Natural killer cell (primary cell): Measurements from ENCODE around the gene UTRN. TPM values are rescaled to one million over a fixed set of nuclear protein-coding genes. Genes with fewer than 3 reads are reported as not detected.

Experiments used
- ATAC-seq, 3 donors: fragments of 150-1000 bp in 2 of 3; fragments of 200-7000 bp in 1 of 3; cut with Tn5 transposase; 1 replicate in 1 of 3; 2 replicates in 2 of 3; pipeline ENCODE4 v1.10.0; 2021; ENCODE audit warnings: mild to moderate bottlenecking in 2 of 3, moderate library complexity in 2 of 3
- DNase-seq, 2 donors: peaks; one replicate each; pipeline versions ENCODE4 v3.0.0 to v3.0.0-alpha.2; 2013 to 2021; ENCODE audit warnings: mixed read lengths in 1 of 2
- H3K27ac ChIP-seq: one replicate; pipeline ENCODE4 v1.5.1; 2013; ENCODE audit warnings: mild to moderate bottlenecking, low read length
- H3K27me3 ChIP-seq: one replicate; pipeline ENCODE4 v1.6.1; 2013; ENCODE audit warnings: low read length; ENCODE audit not compliant: control insufficient read depth, insufficient read depth
- H3K36me3 ChIP-seq: one replicate; pipeline ENCODE4 v1.6.1; 2013; ENCODE audit warnings: low read length; ENCODE audit not compliant: control insufficient read depth, insufficient read depth
- H3K4me1 ChIP-seq: one replicate; pipeline ENCODE4 v1.6.1; 2013; ENCODE audit warnings: low read length; ENCODE audit not compliant: control insufficient read depth, insufficient read depth
- H3K4me3 ChIP-seq: one replicate; pipeline ENCODE4 v1.5.1; 2013; ENCODE audit warnings: low read length
- H3K9me3 ChIP-seq: one replicate; pipeline ENCODE4 v1.6.1; 2013; ENCODE audit warnings: low read length; ENCODE audit not compliant: control insufficient read depth, insufficient read depth
- H3K27ac Mint-ChIP-seq, 2 donors: one replicate each; pipeline ENCODE4 v1.8.0; 2022; ENCODE audit warnings: mild to moderate bottlenecking in 2 of 2, mixed read lengths in 2 of 2, moderate library complexity in 1 of 2
- H3K27me3 Mint-ChIP-seq, 2 donors: one replicate each; pipeline ENCODE4 v1.8.0; 2022; ENCODE audit warnings: low read depth in 2 of 2, mixed read lengths in 2 of 2
- H3K36me3 Mint-ChIP-seq: one replicate; pipeline ENCODE4 v1.8.0; 2022; ENCODE audit warnings: mixed read lengths
- H3K4me1 Mint-ChIP-seq, 2 donors: one replicate each; pipeline ENCODE4 v1.8.0; 2022; ENCODE audit warnings: mixed read lengths in 2 of 2
- H3K4me3 Mint-ChIP-seq: one replicate; pipeline ENCODE4 v1.8.0; 2022; ENCODE audit warnings: mild to moderate bottlenecking, moderate library complexity, mixed read lengths
- H3K9me3 Mint-ChIP-seq, 2 donors: one replicate each; pipeline ENCODE4 v1.8.0; 2022; ENCODE audit warnings: mixed read lengths in 2 of 2
- CTCF ChIP-seq: fragments of 200-600 bp; IDR thresholded peaks from one replicate; pipeline ENCODE4 v1.8.0; 2022; ENCODE audit warnings: antibody characterized with exemption
- WGBS: methylation state at CpG from one replicate; pipeline ENCODE4 v1.1.7; 2013; ENCODE audit warnings: missing lambda C conversion rate; ENCODE audit not compliant: insufficient coverage; 5-methylcytosine and 5-hydroxymethylcytosine counted together
- intact Hi-C: fragments of 100-400 bp; cut with micrococcal nuclease; formaldehyde crosslinking; loops from one replicate; pipeline ENCODE4 v1.14.2; 2022
- total RNA-seq, 4 donors: library from RNA; stranded (reverse); fragments of 120-200 nt in 1 of 4; gene quantifications; one replicate each; pipeline versions ENCODE4 v1.2.3 to v1.2.4, GENCODE V29; 2013 to 2022

UTRN gene
- total RNA-seq, 3 donors from 2014 or later (not counting 1 experiment from before 2014, with no cell fraction given): 584 to 715 (median 591) TPM

GRCh38 chr6:144252259-144252658 lies 32.9 kb upstream of the UTRN start:
- H3K9me3 ChIP-seq: no peaks in the 10 kb centered on the region
- intact Hi-C loops: no loop called here
- no peak overlapping the region for H3K27ac ChIP-seq
- no peak overlapping the region for H3K27ac Mint-ChIP-seq
- TF ChIP-seq CTCF: no peak
- no peak for ATAC-seq
- H3K9me3 Mint-ChIP-seq: no peaks in the 10 kb centered on the region
- H3K4me1 Mint-ChIP-seq: peaks cover 10% of the 10 kb centered on the region in 2 donors
- no peak for DNase-seq
- H3K4me1 ChIP-seq: peaks cover 3% of the 10 kb centered on the region
- no peaks in the 10 kb centered on the region for H3K36me3 Mint-ChIP-seq
- H3K4me3 Mint-ChIP-seq: no peak overlapping the region
- H3K27me3 ChIP-seq: no peaks in the 10 kb centered on the region
- H3K4me3 ChIP-seq: no peak overlapping the region
- H3K27me3 Mint-ChIP-seq: peaks cover 0 to 3% of the 10 kb centered on the region in 2 donors
- H3K36me3 ChIP-seq: no peaks in the 10 kb centered on the region

GRCh38 chr6:144259986-144260385 lies 25.1 kb upstream of the UTRN start:
- ATAC-seq: no peak

GRCh38 chr6:144262470-144263369 lies 22.4 kb upstream of the UTRN start:
- H3K4me1 Mint-ChIP-seq: peaks cover 0 to 6% of the 10 kb centered on the region in 2 donors
- no peaks in the 10 kb centered on the region for H3K27me3 ChIP-seq
- no peak for TF ChIP-seq CTCF
- ATAC-seq: no peak
- peak in 1 of 2 donors; percentile 51 for DNase-seq
- H3K4me3 Mint-ChIP-seq: no peak overlapping the region
- peaks cover 2% of the 10 kb centered on the region in 2 donors for H3K9me3 Mint-ChIP-seq
- no peaks in the 10 kb centered on the region for H3K27me3 Mint-ChIP-seq
- peaks cover 7% of the 10 kb centered on the region for H3K9me3 ChIP-seq
- no peaks in the 10 kb centered on the region for H3K36me3 Mint-ChIP-seq
- no peaks in the 10 kb centered on the region for H3K36me3 ChIP-seq
- H3K4me3 ChIP-seq: no peak overlapping the region
- intact Hi-C loops: no loop called here
- no peak overlapping the region for H3K27ac Mint-ChIP-seq
- no peak overlapping the region for H3K27ac ChIP-seq
- no peaks in the 10 kb centered on the region for H3K4me1 ChIP-seq
- WGBS: 87% methylated on average over 10 of the region's 10 CpGs

More at GRCh38 chr6:144259986-144260385, 25.1 kb upstream of the UTRN start:
- no peak for TF ChIP-seq CTCF
- Histone ChIP-seq H3K9me3 (peaks cover 7% of the 10 kb centered on the region), H3K4me3 (no peak overlapping the region), H3K36me3 (no peaks in the 10 kb centered on the region), H3K27ac (no peak overlapping the region), H3K4me1 (no peaks in the 10 kb centered on the region), H3K27me3 (no peaks in the 10 kb centered on the region)
- peaks cover 2% of the 10 kb centered on the region in 2 donors for H3K9me3 Mint-ChIP-seq
- H3K27ac Mint-ChIP-seq: no peak overlapping the region
- H3K36me3 Mint-ChIP-seq: no peaks in the 10 kb centered on the region
- WGBS: 100% methylated on average over 2 of the region's 2 CpGs
- peaks cover 0 to 6% of the 10 kb centered on the region in 2 donors for H3K4me1 Mint-ChIP-seq
- H3K27me3 Mint-ChIP-seq: peaks cover 0 to 3% of the 10 kb centered on the region in 2 donors
- DNase-seq: no peak
- intact Hi-C loops: no loop called here
- no peak overlapping the region for H3K4me3 Mint-ChIP-seq
